ENCODE measurements around the gene E2F4. TPM values are rescaled to one million over a fixed set of nuclear protein-coding genes. Genes with fewer than 3 reads are reported as not detected.

E2F4 gene
- total and polyA plus RNA-seq, 2 of the 13 experiments (the other 11 are each of a cell fraction or from before 2014, with no cell fraction given), result 84.8 to 91.2 TPM

DNA sequence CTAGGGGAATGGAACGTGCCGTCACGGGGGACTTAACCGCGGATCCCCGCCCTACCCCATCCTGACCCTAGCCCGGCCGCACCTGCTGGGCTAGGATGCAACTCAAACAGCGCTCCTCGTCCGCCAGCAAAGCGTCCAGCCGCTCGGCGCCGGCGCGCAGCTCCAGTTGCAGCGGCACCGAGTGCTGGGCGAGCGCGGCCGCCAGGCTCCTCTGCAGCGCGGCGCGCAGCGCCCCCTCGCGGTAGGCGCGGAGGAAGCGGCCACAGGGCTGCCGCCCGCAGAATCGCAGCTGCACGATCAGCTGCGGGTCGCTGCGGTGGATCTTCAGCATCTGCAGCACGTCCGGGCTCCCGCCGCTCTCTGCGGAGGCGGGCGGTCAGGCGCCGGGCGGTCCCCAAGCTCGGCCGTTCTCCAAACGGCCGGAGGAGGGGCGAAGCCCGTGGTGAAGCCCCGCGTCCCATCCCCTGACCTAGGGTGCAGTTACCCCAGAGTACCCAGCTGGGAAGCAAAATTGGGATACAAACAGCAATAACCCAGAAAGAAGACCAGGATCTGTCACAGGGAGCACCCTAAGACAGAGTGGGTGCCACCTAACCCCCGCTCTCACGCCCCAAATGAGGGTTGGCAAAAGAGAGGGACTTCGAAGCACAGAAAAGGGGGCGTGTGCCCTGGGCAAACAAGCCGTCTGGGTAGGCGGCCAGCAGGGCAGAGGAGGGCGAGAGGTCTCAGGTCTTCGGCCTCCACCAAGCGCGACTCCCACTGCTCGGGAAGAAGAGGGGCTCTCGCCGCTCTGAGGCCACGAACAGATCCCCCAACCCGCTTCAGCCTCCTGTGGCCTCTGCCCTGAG is 36.4 kb upstream of the E2F4 start (continued):
- no peak for TF ChIP-seq ZNF224 (CRISPR knock-in tag; IDR thresholded peaks at IDR 0.05)
- no peak for TF ChIP-seq ZNF24 (IDR thresholded peaks at IDR 0.05)
- TF ChIP-seq ZNF614 (CRISPR knock-in tag; IDR thresholded peaks at IDR 0.05; ENCODE audit: borderline replicate concordance), result no peak; the same call in 1 of the 2 replicates
- no peak for TF ChIP-seq ZNF879 (CRISPR knock-in tag; IDR thresholded peaks at IDR 0.05)
- peak; percentile 87 for TF ChIP-seq ZNF687 (CRISPR knock-in tag; IDR thresholded peaks at IDR 0.05)
- TF ChIP-seq ZNF121 (CRISPR knock-in tag; IDR thresholded peaks at IDR 0.05), result no peak
- TF ChIP-seq GMEB1 (CRISPR knock-in tag; IDR thresholded peaks at IDR 0.05; ENCODE audit: borderline replicate concordance), result no peak
- no peak for TF ChIP-seq ZNF296 (CRISPR knock-in tag; conservative IDR thresholded peaks at IDR 0.05)
- 0 out of 2 replicates have a peak, but pooled peaks have one; percentile 35 for TF ChIP-seq ETV6 (CRISPR knock-in tag; conservative IDR thresholded peaks at IDR 0.05)
- TF ChIP-seq MEIS2 (CRISPR knock-in tag; IDR thresholded peaks at IDR 0.05), result peak; percentile 81; the same call in 1 of the 2 replicates
- TF ChIP-seq SP140L (CRISPR knock-in tag; IDR thresholded peaks at IDR 0.05; ENCODE audit: borderline replicate concordance), result no peak
- no peak for TF ChIP-seq ZFP36L2 (CRISPR knock-in tag; IDR thresholded peaks at IDR 0.05)
- TF ChIP-seq NR3C1 (CRISPR knock-in tag; IDR thresholded peaks at IDR 0.05), result no peak
- TF ChIP-seq SNAPC2 (CRISPR knock-in tag; IDR thresholded peaks at IDR 0.05), result no peak
- no peak for TF ChIP-seq ELF1 (CRISPR knock-in tag; IDR thresholded peaks at IDR 0.05)
- peak; percentile 81; the same call in 1 of the 2 replicates for TF ChIP-seq UBTF (CRISPR knock-in tag; IDR thresholded peaks at IDR 0.05)
- TF ChIP-seq ZNF30 (CRISPR knock-in tag; IDR thresholded peaks at IDR 0.05), result no peak
- no peak for TF ChIP-seq MED13 (CRISPR knock-in tag; IDR thresholded peaks at IDR 0.05)
- no peak for TF ChIP-seq MIER2 (CRISPR knock-in tag; IDR thresholded peaks at IDR 0.05)
- TF ChIP-seq ZNF781 (CRISPR knock-in tag; IDR thresholded peaks at IDR 0.05; ENCODE audit: borderline replicate concordance, not compliant biosample characterization), result no peak
- peak; percentile 40; the same call in 1 of the 2 replicates for TF ChIP-seq GFI1 (CRISPR knock-in tag; IDR thresholded peaks at IDR 0.05; ENCODE audit: borderline replicate concordance)
